SK-N-MC (cell line): ENCODE results near the gene PARVB.

ENCODE experiments used
- EZH2 ChIP-seq: fragments of 200-600 bp; sonication (generic); IDR thresholded peaks from one replicate; pipeline ENCODE4 v1.6.1; 2017; ENCODE audit warnings: antibody characterized with exemption
- FOXP2 ChIP-seq: optimal IDR thresholded peaks from 2 replicates; pipeline ENCODE3; 2011; ENCODE audit warnings: mild to moderate bottlenecking, moderate library complexity; ENCODE audit not compliant: insufficient read depth; ENCODE audit errors: extremely low read length, control extremely low read depth
- POLR2AphosphoS5 ChIP-seq: IDR thresholded peaks from 2 replicates; pipeline ENCODE4 v1.6.1; 2012; ENCODE audit warnings: mild to moderate bottlenecking, low read depth, low read length, borderline replicate concordance

DNA sequence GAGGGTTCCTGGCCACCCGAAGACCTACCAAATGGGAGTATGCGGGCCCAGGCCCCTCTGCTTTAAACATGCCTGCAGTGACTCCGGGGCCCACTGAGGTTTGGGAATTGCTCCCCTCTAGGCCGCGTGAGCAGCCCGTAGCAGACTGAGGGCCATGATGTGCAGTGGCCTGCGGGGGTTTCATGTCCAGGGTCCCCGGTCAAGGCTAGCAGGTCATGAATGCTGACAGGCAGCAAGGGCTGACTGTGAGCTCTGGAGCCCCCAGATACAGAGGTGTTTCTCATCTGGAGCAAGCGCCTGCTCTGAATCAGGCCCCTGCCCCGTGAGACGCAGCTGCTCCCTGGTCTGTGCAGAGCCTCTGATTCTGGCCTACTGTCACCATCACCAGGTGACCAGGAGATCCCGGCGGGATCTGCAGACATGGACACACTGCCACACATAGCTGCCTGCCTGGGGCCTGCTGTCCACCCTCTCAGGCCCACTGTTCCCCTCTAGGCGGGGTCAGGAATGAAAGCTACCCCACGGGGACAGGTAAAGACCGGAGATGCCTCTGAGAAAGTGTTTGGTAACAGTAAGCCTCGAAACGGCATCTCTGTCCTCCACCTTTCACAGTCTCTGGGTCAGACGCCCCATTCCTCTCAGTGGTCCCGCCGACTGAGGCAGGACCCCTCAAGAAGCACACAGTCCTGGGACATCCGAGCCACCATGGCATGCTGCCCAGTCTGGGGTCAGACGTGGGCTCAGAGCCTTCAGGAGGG is 73.3 kb downstream of the PARVB start:
- TF ChIP-seq POLR2AphosphoS5 (no peak), EZH2 (no peak), FOXP2 (no peak)
